ENCODE measurements around the gene STAC3. TPM values are rescaled to one million over a fixed set of nuclear protein-coding genes. Genes with fewer than 3 reads are reported as not detected.

STAC3 gene
- total RNA-seq, 2 donors from 2014 or later = 2.0 to 4.2 TPM

GRCh38 chr12:57215668-57216013 is 35.3 kb downstream of the STAC3 start:
- DNase-seq (no peak), ATAC-seq (no peak)
- intact Hi-C loops (cut with DNase I, micrococcal nuclease) = no loop called here

GRCh38 chr12:57215065-57215464 is 35.9 kb downstream of the STAC3 start:
- DNase-seq = no peak
- no peak for ATAC-seq
- intact Hi-C loops (cut with DNase I, micrococcal nuclease) = no loop called here

GRCh38 chr12:57214398-57214781 is 36.6 kb downstream of the STAC3 start:
- ATAC-seq (peak; percentile 61), DNase-seq (peak; percentile 57 to 73)
- intact Hi-C loops (cut with DNase I, micrococcal nuclease) = no loop called here

DNA sequence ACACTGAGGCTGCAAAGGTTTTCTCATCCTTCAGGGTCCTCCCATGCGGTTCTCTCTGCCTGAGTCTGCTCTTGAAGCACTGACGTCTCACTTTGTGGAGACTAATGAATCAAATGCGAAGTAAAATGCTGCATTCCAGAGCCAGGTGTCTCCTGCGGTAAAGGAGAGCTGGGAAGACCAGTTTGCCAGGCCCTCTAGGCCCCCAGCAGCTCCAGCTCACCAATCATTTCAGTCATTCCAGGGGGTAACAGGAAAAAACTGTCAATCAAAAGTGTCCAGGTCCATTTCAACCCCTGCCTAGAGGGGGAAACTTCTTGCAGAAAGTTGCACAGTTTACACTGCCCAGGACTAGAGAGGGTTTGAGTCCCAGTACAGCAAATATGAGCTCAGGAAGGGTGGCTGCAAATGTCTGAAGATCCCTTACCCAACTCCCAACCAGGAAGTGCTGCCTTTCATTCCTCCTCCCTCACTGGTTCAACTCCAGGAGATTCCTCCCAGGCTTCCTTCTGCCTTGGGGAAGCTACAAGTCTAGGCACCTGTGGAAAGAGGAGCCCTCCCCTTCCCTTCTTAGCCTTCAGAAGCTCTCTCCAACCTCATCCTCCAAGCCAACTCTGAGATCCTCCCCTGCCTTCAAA is 37.1 kb downstream of the STAC3 start:
- intact Hi-C loops (cut with DNase I, micrococcal nuclease) = no loop called here
- ATAC-seq (peak; percentile 16), DNase-seq (no peak)

GRCh38 chr12:57213058-57213715 is 37.8 kb downstream of the STAC3 start:
- intact Hi-C loops (cut with DNase I, micrococcal nuclease) = no loop called here
- ATAC-seq (peak; percentile 81), DNase-seq (peak; percentile 82 to 87)

GRCh38 chr12:57212701-57213057 is 38.3 kb downstream of the STAC3 start:
- intact Hi-C loops (cut with DNase I, micrococcal nuclease) = no loop called here
- ATAC-seq (no peak), DNase-seq (no peak)

DNA sequence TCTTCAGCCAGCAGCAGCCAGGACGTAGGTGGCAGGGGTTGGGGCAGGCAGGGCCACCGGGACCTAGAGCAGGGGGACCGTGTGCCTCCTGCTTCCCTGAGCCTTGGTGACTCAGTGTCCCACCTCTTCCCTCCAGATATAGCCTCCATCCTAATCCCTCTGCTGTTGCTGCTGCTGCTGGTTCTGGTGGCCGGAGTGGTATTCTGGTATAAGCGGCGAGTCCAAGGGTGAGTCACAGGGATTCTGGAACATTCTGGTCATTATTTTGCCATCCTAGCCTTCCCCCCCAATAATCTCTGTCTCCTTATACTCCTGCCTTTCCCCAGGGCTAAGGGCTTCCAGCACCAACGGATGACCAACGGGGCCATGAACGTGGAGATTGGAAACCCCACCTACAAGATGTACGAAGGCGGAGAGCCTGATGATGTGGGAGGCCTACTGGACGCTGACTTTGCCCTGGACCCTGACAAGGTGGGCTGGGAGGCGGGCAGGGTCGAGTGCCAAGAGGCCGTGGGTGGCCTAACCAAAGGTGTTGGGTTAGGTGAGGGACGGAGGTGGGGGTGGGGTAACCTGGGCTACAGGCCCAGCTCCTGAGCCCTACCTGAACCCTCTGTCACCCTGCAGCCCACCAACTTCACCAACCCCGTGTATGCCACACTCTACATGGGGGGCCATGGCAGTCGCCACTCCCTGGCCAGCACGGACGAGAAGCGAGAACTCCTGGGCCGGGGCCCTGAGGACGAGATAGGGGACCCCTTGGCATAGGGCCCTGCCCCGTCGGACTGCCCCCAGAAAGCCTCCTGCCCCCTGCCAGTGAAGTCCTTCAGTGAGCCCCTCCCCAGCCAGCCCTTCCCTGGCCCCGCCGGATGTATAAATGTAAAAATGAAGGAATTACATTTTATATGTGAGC is 38.9 kb downstream of the STAC3 start:
- intact Hi-C loops (cut with DNase I, micrococcal nuclease) = no loop called here
- DNase-seq (no peak), ATAC-seq (no peak)

DNA sequence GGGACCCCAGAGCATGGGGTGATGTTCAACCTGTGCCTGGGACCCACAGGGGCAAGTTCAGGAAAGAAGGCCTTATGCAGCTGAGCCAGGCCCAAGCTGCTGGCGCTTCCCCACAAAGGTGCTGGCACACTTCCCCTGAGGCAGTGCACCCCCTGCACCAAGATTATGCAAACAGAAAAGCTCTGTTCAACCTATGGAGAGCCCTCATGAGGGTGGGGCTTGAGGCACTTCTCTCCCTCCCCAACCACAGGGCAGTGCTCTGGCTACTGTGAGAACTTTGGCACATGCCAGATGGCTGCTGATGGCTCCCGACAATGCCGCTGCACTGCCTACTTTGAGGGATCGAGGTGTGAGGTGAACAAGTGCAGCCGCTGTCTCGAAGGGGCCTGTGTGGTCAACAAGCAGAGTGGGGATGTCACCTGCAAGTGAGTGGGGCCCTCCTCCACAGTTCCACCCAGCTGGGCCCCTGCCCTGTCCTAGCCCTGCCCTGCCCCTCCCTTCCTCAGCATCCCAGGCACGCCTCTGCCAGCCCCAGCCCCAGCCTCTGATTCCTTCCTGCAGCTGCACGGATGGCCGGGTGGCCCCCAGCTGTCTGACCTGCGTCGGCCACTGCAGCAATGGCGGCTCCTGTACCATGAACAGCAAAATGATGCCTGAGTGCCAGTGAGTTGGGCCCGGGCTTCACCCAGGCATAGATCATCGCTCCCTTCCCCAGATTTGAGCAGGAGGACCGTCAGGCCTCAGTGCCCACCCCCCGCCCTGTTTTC is 39.9 kb downstream of the STAC3 start:
- ATAC-seq = no peak
- intact Hi-C loops (cut with DNase I, micrococcal nuclease) = no loop called here
- no peak for DNase-seq

GRCh38 chr12:57210461-57210860 is 40.5 kb downstream of the STAC3 start:
- DNase-seq (no peak), ATAC-seq (no peak)
- intact Hi-C loops (cut with DNase I, micrococcal nuclease) = no loop called here

DNA sequence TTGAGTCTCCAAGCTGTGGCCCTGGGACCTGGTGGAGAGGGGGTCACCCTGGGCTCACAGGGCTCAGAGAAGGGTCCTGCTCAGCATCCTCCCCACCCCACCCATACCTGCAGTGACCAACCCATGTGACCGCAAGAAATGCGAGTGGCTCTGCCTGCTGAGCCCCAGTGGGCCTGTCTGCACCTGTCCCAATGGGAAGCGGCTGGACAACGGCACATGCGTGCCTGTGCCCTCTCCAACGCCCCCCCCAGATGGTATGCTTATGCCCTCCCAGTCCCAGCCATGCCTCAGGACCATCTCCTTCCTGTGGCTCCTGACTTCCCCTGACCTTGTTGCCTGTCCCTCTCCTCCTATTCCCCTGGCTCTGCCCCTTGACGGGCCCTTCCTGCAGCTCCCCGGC is 41.1 kb downstream of the STAC3 start:
- DNase-seq (no peak), ATAC-seq (no peak)
- intact Hi-C loops (cut with DNase I, micrococcal nuclease) = no loop called here

DNA sequence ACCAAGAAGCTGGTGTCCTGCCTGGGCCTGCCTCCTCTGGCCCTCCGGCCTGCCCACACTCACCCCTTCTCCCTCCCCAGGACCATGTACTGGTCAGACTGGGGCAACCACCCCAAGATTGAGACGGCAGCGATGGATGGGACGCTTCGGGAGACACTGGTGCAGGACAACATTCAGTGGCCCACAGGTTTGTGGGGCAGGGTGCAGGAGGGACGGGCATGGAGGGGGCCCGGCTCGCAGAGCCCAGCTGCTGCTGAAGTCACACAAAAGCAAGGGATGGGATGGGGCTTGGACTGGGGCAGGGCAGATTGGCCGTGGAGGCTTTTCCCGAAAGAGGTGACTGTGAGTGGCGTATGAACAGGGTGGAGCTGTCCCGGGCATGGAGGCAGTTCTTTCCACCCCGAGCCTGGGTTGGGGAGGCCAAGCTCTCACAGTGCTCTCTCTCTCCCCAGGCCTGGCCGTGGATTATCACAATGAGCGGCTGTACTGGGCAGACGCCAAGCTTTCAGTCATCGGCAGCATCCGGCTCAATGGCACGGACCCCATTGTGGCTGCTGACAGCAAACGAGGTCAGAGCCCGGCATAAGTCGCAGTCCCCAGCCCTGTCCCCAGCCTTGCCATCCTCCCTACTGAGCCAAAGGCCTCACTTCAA is 42.2 kb downstream of the STAC3 start:
- no peak for ATAC-seq
- DNase-seq = no peak
- intact Hi-C loops (cut with DNase I, micrococcal nuclease) = no loop called here

DNA sequence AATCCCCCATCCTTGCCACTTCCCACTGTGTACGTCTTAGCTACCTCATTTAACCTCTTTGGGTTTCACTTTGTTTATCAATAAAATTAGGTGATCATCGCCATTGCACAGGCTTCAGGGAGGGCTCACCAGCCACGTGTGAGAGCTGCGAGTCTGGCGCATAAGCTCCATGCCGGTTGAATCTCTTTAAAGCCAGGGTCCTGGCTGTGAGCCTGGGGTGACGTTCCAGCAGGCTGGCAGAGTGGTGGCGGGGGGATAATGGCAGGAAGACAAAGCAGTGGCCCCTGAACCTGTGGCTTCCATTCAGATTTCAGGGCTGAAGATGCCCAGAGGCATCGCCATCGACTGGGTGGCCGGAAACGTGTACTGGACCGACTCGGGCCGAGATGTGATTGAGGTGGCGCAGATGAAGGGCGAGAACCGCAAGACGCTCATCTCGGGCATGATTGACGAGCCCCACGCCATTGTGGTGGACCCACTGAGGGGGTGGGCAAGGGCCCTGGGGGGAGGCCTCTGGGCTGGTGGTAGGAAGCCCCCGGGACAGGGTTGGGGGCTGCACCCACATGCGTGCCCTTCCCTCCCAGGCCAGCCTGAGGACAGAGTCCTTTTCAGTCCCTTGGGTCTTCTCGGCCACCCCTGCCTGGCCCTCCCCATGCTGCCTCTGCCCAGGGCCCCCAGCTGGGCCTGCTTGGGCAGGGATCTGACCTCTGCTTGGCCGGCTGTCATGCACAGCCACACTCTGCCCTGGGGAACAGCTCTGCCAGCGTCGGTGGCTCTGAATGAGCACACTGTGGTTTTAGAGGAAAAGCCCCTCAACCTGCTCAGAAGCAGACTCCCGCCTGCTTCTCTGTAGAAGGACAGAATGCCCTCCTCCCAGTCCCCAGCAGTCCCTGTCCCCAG is 43.0 kb downstream of the STAC3 start:
- ATAC-seq (no peak), DNase-seq (no peak)
- intact Hi-C loops (cut with DNase I, micrococcal nuclease) = no loop called here

DNA sequence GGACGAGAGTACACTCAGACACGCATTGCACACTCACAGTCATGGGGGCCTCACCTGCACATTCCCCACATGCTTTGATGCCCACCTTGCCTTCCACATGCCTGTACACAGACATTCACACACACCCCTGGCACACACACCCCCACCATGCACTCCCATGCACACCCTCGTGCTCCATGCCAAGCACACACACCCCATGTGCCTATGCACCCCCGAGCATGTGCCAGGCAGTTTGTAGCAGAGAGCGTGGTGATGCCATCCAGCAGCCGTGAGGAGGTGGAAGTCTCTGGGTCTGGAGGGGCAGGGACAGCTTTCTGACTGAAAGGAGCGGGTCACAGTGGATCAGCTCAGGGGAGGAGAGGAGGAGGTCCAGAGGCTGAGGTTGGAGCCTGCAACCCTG is 45.1 kb downstream of the STAC3 start:
- DNase-seq (no peak), ATAC-seq (no peak)
- intact Hi-C loops (cut with DNase I, micrococcal nuclease) = no loop called here

DNA sequence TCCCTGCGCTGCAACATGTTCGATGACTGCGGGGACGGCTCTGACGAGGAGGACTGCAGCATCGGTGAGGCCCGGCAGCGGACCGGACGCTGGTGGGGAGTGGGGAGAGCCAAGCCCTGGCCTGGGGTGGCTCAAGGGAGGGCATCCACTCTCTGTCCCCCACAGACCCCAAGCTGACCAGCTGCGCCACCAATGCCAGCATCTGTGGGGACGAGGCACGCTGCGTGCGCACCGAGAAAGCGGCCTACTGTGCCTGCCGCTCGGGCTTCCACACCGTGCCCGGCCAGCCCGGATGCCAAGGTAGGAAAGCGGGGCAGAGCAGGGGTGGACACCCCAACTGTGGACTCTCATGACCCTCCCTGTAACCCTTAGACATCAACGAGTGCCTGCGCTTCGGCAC is 45.8 kb downstream of the STAC3 start:
- ATAC-seq (no peak), DNase-seq (no peak)
- intact Hi-C loops (cut with DNase I, micrococcal nuclease) = no loop called here

- intact Hi-C loops (cut with DNase I, micrococcal nuclease) = no loop called here
- ATAC-seq (no peak), DNase-seq (no peak)
These were observed 46.5 kb downstream of the STAC3 start for GRCh38 chr12:57204454-57204853.

- ATAC-seq = no peak
- DNase-seq = no peak
- intact Hi-C loops (cut with DNase I, micrococcal nuclease) = no loop called here
These were observed 47.2 kb downstream of the STAC3 start for GRCh38 chr12:57203791-57204190.

DNA sequence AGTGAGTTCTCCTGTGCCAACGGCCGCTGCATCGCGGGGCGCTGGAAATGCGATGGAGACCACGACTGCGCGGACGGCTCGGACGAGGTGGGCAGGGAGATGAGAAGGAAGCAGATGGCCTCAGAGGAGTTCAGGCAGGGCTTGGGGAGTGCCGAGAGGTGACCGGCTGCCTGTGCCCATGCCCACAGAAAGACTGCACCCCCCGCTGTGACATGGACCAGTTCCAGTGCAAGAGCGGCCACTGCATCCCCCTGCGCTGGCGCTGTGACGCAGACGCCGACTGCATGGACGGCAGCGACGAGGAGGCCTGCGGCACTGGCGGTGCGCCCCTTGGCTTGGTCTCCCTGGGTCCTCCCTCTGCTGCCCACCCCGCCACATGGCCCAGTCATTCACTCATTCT is 47.8 kb downstream of the STAC3 start:
- DNase-seq (no peak), ATAC-seq (no peak)
- intact Hi-C loops (cut with DNase I, micrococcal nuclease) = no loop called here

DNA sequence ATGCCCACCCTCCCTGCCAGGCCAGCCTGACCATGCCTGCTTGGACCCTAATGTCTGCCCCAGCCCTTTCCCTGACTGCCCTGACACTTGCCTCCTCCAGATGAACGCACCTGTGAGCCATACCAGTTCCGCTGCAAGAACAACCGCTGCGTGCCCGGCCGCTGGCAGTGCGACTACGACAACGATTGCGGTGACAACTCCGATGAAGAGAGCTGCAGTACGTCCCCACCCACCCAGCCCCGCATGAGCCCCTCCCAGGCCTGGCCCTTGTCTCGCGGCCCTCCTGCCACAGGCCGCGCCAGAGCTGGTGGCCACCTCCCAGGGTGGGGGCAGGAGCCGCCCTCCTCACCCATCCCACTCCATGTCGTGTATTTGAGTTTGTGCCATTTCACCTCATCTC is 48.7 kb downstream of the STAC3 start:
- intact Hi-C loops (cut with DNase I, micrococcal nuclease) = no loop called here
- ATAC-seq = no peak
- DNase-seq = no peak
